HG03558 (cell line): ENCODE results near the gene TLNRD1.

ENCODE experiments used
- ATAC-seq: cut with Tn5 transposase; IDR thresholded peaks from one replicate; pipeline ENCODE4 v1.9.1; 2021; ENCODE audit warnings: moderate number of reproducible peaks; ENCODE audit not compliant: unreplicated experiment; ENCODE audit errors: extremely low read depth

The TLNRD1 gene

DNA sequence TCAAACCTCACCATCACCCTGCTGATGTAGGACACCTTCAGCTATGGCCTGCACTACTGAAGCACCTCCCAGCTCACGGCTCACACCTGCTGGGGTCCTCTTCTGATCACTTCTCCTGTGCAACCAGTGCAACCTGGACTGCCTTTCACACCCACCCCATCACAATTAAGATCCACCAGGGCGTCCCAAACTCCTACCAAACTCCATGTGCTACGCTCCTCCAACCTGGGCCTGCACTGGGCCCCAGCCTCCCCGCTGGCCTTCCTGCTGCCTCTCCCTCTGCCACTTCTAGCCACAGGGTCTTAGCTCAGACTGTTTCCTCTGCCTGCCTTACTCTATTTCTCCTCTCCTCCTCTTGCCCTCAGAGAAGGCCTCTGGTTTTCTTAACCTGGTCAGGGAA, 23.9 kb upstream of the TLNRD1 start:
- ATAC-seq, result no peak

GRCh38 chr15:80977627-80978036, 23.1 kb upstream of the TLNRD1 start:
- no peak for ATAC-seq

DNA sequence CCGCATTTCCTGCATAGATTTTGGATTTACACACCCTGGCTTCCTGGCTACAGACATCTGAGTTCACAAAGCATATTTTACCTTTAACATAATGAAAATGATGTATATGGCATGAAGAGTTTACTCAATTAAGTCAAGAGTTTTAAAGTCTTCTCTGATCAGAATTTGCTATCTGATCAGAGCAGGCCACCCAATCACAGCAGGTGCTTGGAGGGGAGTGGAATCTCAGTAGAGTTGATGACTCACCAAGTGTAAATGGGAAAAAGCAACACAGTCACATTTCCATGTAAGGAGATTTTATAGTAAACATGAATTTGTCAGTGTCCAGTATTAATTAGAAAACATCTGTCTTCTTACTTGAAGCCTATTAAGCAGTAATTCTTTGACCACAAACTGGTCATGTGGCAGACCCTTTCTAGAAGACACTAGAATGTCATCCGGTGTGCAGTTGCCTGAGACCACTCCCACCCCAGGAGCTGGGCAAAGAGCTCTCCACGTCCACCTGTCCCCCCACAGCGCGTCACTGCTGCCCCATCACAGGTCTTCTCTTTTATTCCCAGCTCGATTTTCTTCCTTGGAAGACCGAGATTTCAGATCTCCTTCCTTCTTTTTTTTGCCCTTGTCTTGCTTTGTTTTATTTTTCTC, 21.9 kb upstream of the TLNRD1 start:
- no peak for ATAC-seq

DNA sequence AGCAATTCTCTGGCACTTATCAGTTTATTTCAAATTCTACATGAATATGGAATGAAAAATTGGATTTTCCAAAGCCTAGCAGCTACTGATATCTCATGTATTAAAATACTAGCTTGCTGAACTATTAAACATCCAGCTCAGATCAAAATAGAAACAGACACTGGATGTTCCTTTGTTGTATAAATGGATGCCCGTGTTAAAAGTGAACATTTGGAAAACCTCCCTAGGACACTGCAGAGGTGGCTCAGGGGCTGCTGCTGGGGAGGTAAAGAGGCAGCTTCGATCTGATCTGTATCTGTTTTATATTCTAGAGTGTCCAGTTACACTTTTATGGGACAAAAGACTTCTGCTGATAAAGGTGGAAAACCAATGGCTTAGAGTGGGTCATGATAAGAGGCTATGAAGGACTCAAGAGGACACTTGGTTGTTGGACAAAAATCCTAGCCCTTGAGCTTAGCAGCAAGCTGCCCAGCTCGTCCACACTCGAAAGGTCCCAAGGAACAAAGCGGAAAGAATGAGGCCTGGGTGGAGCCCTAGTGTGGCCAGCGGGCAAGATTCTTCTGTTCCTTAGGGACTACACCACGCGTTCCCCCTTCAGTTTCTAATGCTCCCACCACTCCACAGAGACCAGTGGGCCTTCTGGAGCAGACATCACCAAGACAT, 21.1 kb upstream of the TLNRD1 start:
- ATAC-seq, result no peak

DNA sequence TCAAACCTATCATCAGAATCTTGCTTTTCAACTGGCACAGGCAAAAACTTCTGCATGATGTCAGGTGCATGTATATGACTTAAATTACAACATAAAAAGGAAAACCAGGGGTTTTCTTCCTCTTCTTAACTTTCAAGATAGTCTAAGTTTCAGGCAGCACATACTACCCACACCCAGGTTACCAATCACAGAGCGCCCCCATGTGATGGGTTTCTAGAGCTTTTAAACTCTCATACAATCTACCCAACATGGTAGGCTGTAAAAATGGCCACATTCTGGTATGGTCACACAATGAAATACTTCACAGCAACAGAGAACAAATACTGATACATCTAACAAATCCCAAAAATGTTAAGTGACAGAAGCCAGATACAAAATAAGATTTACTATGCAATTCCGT, 18.5 kb upstream of the TLNRD1 start:
- ATAC-seq, result no peak

- ATAC-seq, result no peak
Measured at GRCh38 chr15:80982839-80983238, 17.9 kb upstream of the TLNRD1 start.

GRCh38 chr15:80984856-80985255, 15.9 kb upstream of the TLNRD1 start:
- ATAC-seq, result no peak

- no peak for ATAC-seq
Measured at GRCh38 chr15:80985981-80986380, 14.7 kb upstream of the TLNRD1 start.

GRCh38 chr15:80986487-80986886, 14.2 kb upstream of the TLNRD1 start:
- ATAC-seq, result no peak

GRCh38 chr15:80988148-80988796, 12.5 kb upstream of the TLNRD1 start:
- no peak for ATAC-seq

- ATAC-seq, result no peak
Measured at GRCh38 chr15:80989081-80989517, 11.6 kb upstream of the TLNRD1 start.

GRCh38 chr15:80989518-80990478, 10.9 kb upstream of the TLNRD1 start, which contains the start of gene MESD:
MESD (minus strand) TSS chr15:80989819; CDS start chr15:80989791, 28 bp downstream.
- ATAC-seq, result peak; percentile 89

DNA sequence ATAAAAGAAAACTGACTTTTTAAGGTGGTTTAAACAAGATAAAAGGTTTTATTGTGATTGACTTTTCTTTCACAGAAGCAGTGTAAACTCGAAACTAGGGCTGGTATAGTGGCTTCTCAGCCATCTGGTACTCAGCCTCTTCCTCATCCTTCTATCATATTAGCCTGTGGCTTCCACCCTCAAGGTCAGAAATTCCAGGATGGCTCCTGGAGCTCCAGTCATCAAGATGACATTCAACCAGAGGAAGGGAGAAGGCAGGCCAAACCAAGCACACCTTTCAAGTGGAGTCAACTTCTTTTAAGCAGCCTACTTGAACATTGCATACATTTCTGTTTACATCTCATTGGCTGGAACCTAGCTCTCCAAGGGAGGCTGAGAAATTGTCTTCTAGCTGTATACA, 9.8 kb upstream of the TLNRD1 start:
- no peak for ATAC-seq

DNA sequence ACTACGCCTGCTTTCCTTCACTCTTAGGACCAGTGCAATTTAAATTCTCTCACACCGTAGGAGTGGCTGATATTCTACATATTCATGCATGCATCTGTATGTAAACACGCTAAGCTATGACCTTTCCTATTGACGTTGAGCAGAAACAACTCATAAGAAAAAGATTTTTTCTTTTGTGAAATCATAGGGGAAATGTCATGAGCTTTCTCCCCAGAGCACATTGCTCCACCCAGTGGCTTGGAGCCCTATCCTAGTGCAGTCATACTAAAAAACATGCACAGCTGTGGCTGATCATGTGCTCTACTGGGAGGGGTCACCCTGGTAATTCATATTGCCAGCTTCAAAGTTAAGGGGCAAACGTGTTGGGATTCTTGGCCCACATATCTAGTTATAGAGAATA, 9.3 kb upstream of the TLNRD1 start:
- ATAC-seq, result no peak

DNA sequence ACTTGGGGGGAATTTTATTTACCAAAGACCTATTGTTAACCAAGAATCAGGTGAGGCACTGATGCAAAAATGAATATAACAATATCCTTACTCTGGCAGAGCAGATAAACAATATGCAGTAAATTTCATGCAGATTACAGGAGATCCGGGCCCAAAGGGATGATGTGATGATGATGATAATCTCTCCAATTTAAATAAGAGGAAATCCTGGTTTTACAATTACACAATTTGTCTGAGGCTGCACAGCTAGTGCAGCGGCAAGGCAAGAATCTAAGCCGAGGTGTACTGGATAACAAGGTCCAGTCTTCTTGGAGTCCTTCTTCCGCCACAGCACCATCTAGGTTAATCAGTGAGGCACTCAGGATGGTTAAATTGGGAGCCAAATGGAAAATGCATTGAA, 8.7 kb upstream of the TLNRD1 start:
- no peak for ATAC-seq

DNA sequence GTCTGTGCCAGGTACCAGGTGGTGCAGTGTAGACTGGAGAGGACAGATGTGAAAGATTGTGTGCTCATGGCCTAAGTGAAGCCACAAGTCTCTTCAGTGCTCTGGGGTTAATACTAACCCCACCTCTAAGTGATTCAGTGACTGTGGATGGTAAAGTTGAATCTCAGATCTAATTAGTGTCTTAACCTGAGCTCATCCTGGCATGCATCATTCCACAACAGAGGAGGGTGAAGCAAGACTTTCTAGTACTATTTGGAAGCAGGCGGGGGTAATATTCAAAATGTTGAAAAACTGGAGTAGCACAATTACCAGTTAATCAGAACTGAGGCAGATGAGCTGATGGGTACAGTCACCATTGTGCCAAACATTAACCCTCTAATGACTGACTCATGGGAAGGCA, 8.3 kb upstream of the TLNRD1 start:
- ATAC-seq, result no peak

DNA sequence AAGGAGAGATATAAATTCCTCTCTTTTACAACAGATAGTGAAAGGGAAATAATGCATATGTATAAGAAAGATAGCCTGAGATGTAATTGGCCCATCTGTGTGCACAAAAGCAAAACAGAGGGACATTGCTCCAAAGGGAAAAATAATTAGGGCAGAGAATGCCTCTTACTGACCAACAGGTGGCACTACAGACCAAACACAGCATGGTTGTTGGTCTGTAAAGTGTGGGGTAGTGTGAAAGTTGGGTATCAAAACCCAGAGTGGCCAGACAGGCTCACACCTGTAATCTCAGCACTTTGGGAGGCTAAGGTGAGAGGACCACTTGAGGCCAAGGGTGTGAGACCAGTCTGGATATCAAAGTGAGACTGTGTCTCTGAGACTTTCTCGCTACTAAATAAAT, 4.5 kb upstream of the TLNRD1 start:
- ATAC-seq, result no peak

GRCh38 chr15:80997692-80998091, 3.0 kb upstream of the TLNRD1 start:
- ATAC-seq, result no peak

DNA sequence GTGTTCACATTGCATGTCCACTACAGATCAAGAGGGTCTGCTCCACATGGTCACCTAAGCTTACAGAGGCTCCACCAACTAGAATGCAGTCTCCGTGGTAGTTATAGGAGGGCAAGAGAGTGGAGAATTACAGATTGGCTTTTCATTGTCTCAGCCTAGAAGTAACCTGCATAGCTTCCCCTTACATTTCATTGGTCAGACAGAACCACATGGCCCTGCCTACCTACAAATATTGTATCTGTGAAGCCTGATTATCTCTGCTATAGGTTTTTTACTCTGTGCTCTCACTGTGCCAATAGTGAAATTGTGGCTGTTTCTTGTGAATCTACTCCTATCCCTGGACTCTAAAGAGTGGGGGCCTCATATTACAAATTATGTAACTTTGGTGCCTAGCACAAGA, 2.5 kb upstream of the TLNRD1 start:
- ATAC-seq, result no peak

DNA sequence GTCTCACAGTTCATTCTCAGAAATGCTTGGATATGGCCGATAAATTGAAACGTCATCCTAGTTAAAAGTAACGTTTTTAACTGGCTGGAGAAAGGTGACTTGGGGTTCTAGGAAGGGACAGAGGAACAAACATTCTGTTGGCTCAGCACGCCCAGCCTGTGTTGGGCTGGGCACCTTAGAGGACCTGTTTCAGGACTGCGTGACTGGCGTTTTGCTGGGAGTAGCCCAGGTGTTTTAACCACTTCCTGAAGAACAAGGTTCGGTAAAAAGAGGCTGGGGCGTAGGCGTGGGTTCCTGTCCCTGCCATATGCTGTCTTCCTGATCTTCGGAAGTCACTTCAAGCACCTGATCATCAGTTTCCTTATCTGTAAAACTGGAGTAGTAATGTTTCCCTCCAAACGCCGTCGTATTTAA, 1.1 kb upstream of the TLNRD1 start:
- ATAC-seq, result no peak
